Neural cell (in vitro differentiated cells): ENCODE measurements around the gene CEP128. TPM values are rescaled to one million over a fixed set of nuclear protein-coding genes. Genes with fewer than 3 reads are reported as not detected.

Experiments used
- H2AFZ ChIP-seq: fragments of 200-600, 300-800 bp; sonication (generic), shearing (Covaris generic); 2 replicates; pipeline ENCODE4 v1.6.0; 2014; ENCODE audit warnings: low read depth, mild to moderate bottlenecking, antibody characterized with exemption, low read length, moderate library complexity
- H3F3A ChIP-seq: fragments of 200-600 bp; shearing (Covaris generic); 2 replicates; pipeline ENCODE4 v1.6.1; 2016; ENCODE audit warnings: mild to moderate bottlenecking, moderate library complexity, mixed read lengths, antibody characterized with exemption, low read length; ENCODE audit not compliant: insufficient read depth, poor library complexity, severe bottlenecking
- H3K27ac ChIP-seq: fragments of 200-600, 300-800 bp; sonication (generic), shearing (Covaris generic); 2 replicates; pipeline ENCODE4 v1.5.1; 2014; ENCODE audit warnings: mild to moderate bottlenecking, low read length, moderate library complexity
- H3K27me3 ChIP-seq: fragments of 300-800, 200-600 bp; sonication (generic), shearing (Covaris generic); 2 replicates; pipeline ENCODE4 v1.6.0; 2014; ENCODE audit warnings: mild to moderate bottlenecking, low read depth, low read length, moderate library complexity; ENCODE audit not compliant: insufficient read depth
- H3K36me3 ChIP-seq: fragments of 300-800, 200-600 bp; sonication (generic), shearing (Covaris generic); 2 replicates; pipeline ENCODE4 v1.5.1; 2014; ENCODE audit warnings: mild to moderate bottlenecking, antibody characterized with exemption, low read length, moderate library complexity; ENCODE audit not compliant: insufficient read depth
- H3K4me2 ChIP-seq: fragments of 300-800, 200-600 bp; sonication (generic), shearing (Covaris generic); 2 replicates; pipeline ENCODE4 v1.6.0; 2014; ENCODE audit warnings: mild to moderate bottlenecking, low read length
- H3K4me3 ChIP-seq: fragments of 300-800, 200-600 bp; sonication (generic), shearing (Covaris generic); 2 replicates; pipeline ENCODE4 v1.5.1; 2014; ENCODE audit warnings: mild to moderate bottlenecking, low read length, moderate library complexity
- H3K79me2 ChIP-seq: fragments of 200-600 bp; shearing (Covaris generic); replicated peaks from 2 replicates; pipeline ENCODE4 v1.6.0; 2014; ENCODE audit warnings: mild to moderate bottlenecking, low read length, moderate library complexity; ENCODE audit not compliant: insufficient read depth
- H3K9ac ChIP-seq: fragments of 300-800, 200-600 bp; sonication (generic), shearing (Covaris generic); 2 replicates; pipeline ENCODE4 v1.6.1; 2016; ENCODE audit warnings: mild to moderate bottlenecking, low read length, mixed read lengths
- H3K9me2 ChIP-seq: fragments of 200-600 bp; shearing (Covaris generic); 2 replicates; pipeline ENCODE4 v1.6.1; 2016; ENCODE audit warnings: mild to moderate bottlenecking, low read length, mixed read lengths; ENCODE audit not compliant: insufficient read depth
- H3K9me3 ChIP-seq: fragments of 200-600, 300-800 bp; sonication (generic), shearing (Covaris generic); 2 replicates; pipeline ENCODE4 v1.6.1; 2016; ENCODE audit warnings: mild to moderate bottlenecking, mixed run types, low read length, moderate library complexity, mixed read lengths
- H4K20me1 ChIP-seq: fragments of 200-600 bp; shearing (Covaris generic); 2 replicates; pipeline ENCODE4 v1.6.1; 2016; ENCODE audit warnings: mild to moderate bottlenecking, mixed run types; ENCODE audit not compliant: insufficient read depth
- EP300 ChIP-seq: fragments of 450-650 bp; conservative IDR thresholded peaks from 2 replicates; pipeline ENCODE4 v1.6.1; 2014; ENCODE audit warnings: antibody characterized with exemption, mild to moderate bottlenecking, moderate library complexity; ENCODE audit not compliant: poor library complexity, severe bottlenecking
- EZH2 ChIP-seq: fragments of 200-600, 300-800 bp; shearing (Covaris generic), sonication (generic); IDR thresholded peaks from 2 replicates; pipeline ENCODE4 v1.6.1; 2014; ENCODE audit warnings: antibody characterized with exemption, low read length, borderline replicate concordance, mild to moderate bottlenecking; ENCODE audit not compliant: insufficient read depth, poor library complexity, severe bottlenecking
- MXI1 ChIP-seq: fragments of 450-650 bp; conservative IDR thresholded peaks from 2 replicates; pipeline ENCODE4 v1.6.1; 2014; ENCODE audit warnings: antibody characterized with exemption, mild to moderate bottlenecking; ENCODE audit not compliant: poor library complexity, severe bottlenecking
- POLR2AphosphoS5 ChIP-seq: IDR thresholded peaks from 2 replicates; pipeline ENCODE4 v1.6.1; 2012
- RAD21 ChIP-seq: fragments of 450-650 bp; conservative IDR thresholded peaks from 2 replicates; pipeline ENCODE4 v1.6.1; 2014; ENCODE audit warnings: antibody characterized with exemption, mild to moderate bottlenecking, moderate library complexity
- REST ChIP-seq: IDR thresholded peaks from 2 replicates; pipeline ENCODE4 v1.6.1; 2012; ENCODE audit warnings: borderline replicate concordance
- SMC3 ChIP-seq: fragments of 450-650 bp; conservative IDR thresholded peaks from 2 replicates; pipeline ENCODE4 v1.6.1; 2014; ENCODE audit warnings: antibody characterized with exemption, mild to moderate bottlenecking, moderate library complexity; ENCODE audit not compliant: poor library complexity
- TAF1 ChIP-seq: IDR thresholded peaks from 2 replicates; pipeline ENCODE4 v1.6.1; 2012; ENCODE audit warnings: low read depth
- polyA plus RNA-seq: library from polyadenylated mRNA; depleted of rRNA; stranded (reverse); fragments of >200 nt; gene quantifications from 2 replicates; pipeline ENCODE4 v1.2.3, GENCODE V29; 2014
- TF ChIP-seq, protein P1 (sequence below): fragments of 450-650 bp; IDR thresholded peaks from 2 replicates; pipeline ENCODE4 v1.5.1; 2014; ENCODE audit warnings: antibody characterized with exemption, mild to moderate bottlenecking, moderate library complexity; ENCODE audit not compliant: poor library complexity, severe bottlenecking

Gene CEP128
- polyA plus RNA-seq, 1 donor from 2014 or later, result 5.5 TPM

GRCh38 chr14:80776186-80776585, 165.4 kb downstream of the CEP128 start:
- Histone ChIP-seq H3K36me3 (no peaks in the 10 kb centered on the region), H3K9me3 (no peaks in the 10 kb centered on the region), H3F3A (no peaks in the 10 kb centered on the region), H3K9me2 (no peaks in the 10 kb centered on the region), H2AFZ (no peak overlapping the region), H3K4me2 (no peak overlapping the region), H3K27ac (no peak overlapping the region), H3K9ac (no peak overlapping the region), H3K4me3 (no peak overlapping the region), H3K79me2 (no peaks in the 10 kb centered on the region), H3K27me3 (no peaks in the 10 kb centered on the region), H4K20me1 (no peaks in the 10 kb centered on the region)
- TF ChIP-seq POLR2AphosphoS5, result no peak
- no peak for TF ChIP-seq EZH2
- TF ChIP-seq SMC3, result no peak
- TF ChIP-seq REST, result no peak
- no peak for TF ChIP-seq RAD21
- no peak for TF ChIP-seq MXI1
- no peak for TF ChIP-seq EP300
- no peak for TF ChIP-seq TAF1
- TF ChIP-seq, protein P1, sequence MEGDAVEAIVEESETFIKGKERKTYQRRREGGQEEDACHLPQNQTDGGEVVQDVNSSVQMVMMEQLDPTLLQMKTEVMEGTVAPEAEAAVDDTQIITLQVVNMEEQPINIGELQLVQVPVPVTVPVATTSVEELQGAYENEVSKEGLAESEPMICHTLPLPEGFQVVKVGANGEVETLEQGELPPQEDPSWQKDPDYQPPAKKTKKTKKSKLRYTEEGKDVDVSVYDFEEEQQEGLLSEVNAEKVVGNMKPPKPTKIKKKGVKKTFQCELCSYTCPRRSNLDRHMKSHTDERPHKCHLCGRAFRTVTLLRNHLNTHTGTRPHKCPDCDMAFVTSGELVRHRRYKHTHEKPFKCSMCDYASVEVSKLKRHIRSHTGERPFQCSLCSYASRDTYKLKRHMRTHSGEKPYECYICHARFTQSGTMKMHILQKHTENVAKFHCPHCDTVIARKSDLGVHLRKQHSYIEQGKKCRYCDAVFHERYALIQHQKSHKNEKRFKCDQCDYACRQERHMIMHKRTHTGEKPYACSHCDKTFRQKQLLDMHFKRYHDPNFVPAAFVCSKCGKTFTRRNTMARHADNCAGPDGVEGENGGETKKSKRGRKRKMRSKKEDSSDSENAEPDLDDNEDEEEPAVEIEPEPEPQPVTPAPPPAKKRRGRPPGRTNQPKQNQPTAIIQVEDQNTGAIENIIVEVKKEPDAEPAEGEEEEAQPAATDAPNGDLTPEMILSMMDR, result no peak

GRCh38 chr14:80772504-80772903, 169.0 kb downstream of the CEP128 start:
- TF ChIP-seq MXI1 (no peak), REST (no peak), SMC3 (no peak), RAD21 (no peak), POLR2AphosphoS5 (no peak), EZH2 (no peak), EP300 (no peak), TAF1 (no peak)
- TF ChIP-seq, protein P1, result no peak

More at GRCh38 chr14:80772504-80772903, 169.0 kb downstream of the CEP128 start:
- Histone ChIP-seq H3K9ac (no peak overlapping the region), H4K20me1 (no peaks in the 10 kb centered on the region), H3F3A (no peaks in the 10 kb centered on the region), H3K9me3 (no peaks in the 10 kb centered on the region), H3K4me2 (no peak overlapping the region), H3K9me2 (no peaks in the 10 kb centered on the region), H3K27ac (no peak overlapping the region), H3K79me2 (no peaks in the 10 kb centered on the region), H3K36me3 (no peaks in the 10 kb centered on the region), H3K27me3 (no peaks in the 10 kb centered on the region), H2AFZ (no peak overlapping the region), H3K4me3 (no peak overlapping the region)
